Stomach (tissue), 9 donors: ENCODE measurements around the gene TBC1D5. TPM values are rescaled to one million over a fixed set of nuclear protein-coding genes. Genes with fewer than 3 reads are reported as not detected.

Experiments
- DNase-seq, 2 donors: peaks; one replicate each; pipeline versions ENCODE4 v3.0.0 to v3.0.0-alpha.2; 2013 to 2019
- H3K27ac ChIP-seq, 5 donors: fragments of 200-600 bp in 4 of 5; sonication (generic) in 4 of 5; one replicate each; pipeline ENCODE4 v1.5.1; 2013 to 2019; ENCODE audit warnings: mild to moderate bottlenecking in 1 of 5, moderate library complexity in 1 of 5
- H3K27me3 ChIP-seq, 3 donors: fragments of 200-600 bp; sonication (generic); one replicate each; pipeline ENCODE4 v1.5.1; 2017 to 2019; ENCODE audit warnings: mixed run types in 1 of 3
- H3K36me3 ChIP-seq, 4 donors: fragments of 200-600 bp; sonication (generic); 1 replicate in 3 of 4; 2 replicates in 1 of 4; pipeline ENCODE4 v1.5.1; 2016 to 2019
- H3K4me1 ChIP-seq, 4 donors: fragments of 200-600 bp; sonication (generic); one replicate each; pipeline ENCODE4 v1.5.1; 2016 to 2019
- H3K4me3 ChIP-seq, 4 donors: fragments of 200-600 bp; sonication (generic) in 3 of 4; one replicate each; pipeline ENCODE4 v1.5.1; 2016 to 2019; ENCODE audit warnings: mild to moderate bottlenecking in 1 of 4
- H3K9me3 ChIP-seq, 4 donors: fragments of 200-600 bp; sonication (generic); one replicate each; pipeline ENCODE4 v1.5.1; 2016 to 2019
- CTCF ChIP-seq, 7 experiments: fragments of 450-650 bp in 4 of 7; fragments of 200-600 bp in 3 of 7; sonication (generic) in 3 of 7; IDR thresholded peaks; one replicate each; pipeline ENCODE4 v1.5.1; 2016 to 2019; ENCODE audit warnings: antibody characterized with exemption in 7 of 7, control low read depth in 2 of 7, mild to moderate bottlenecking in 1 of 7
- EP300 ChIP-seq: sonication (generic); formaldehyde crosslinking; IDR thresholded peaks from one replicate; pipeline ENCODE4 v1.6.1; 2017; ENCODE audit warnings: antibody characterized with exemption
- POLR2A ChIP-seq, 4 donors: fragments of 450-650 bp; IDR thresholded peaks; one replicate each; pipeline ENCODE4 v1.6.1; 2016; ENCODE audit warnings: antibody characterized with exemption in 4 of 4, control low read depth in 2 of 4, mild to moderate bottlenecking in 1 of 4, moderate library complexity in 1 of 4
- POLR2AphosphoS5 ChIP-seq, 3 donors: sonication (generic); formaldehyde crosslinking; IDR thresholded peaks; one replicate each; pipeline ENCODE4 v1.6.1; 2016; ENCODE audit warnings: antibody characterized with exemption in 3 of 3
- WGBS, 5 donors: extraction: QIAGEN DNeasy Blood & Tissue Kit in 3 of 5; methylation state at CpG; one replicate each; pipeline versions ENCODE4 v1.1.5 to v1.1.7; 2013 to 2018; 5-methylcytosine and 5-hydroxymethylcytosine counted together
- intact Hi-C: fragments of 100-400 bp; cut with DNase I; formaldehyde crosslinking; loops from one replicate; pipeline ENCODE4 v1.15.1; 2023; ENCODE audit warnings: low total_unique reads
- polyA plus RNA-seq, 3 donors: library from polyadenylated mRNA; stranded (reverse); fragments of 200-250 nt; gene quantifications; one replicate each; pipeline ENCODE4 v1.2.3, GENCODE V29; 2013
- total RNA-seq, 5 donors: library from RNA; depleted of rRNA; stranded (reverse); fragments of >200 nt; gene quantifications; one replicate each; pipeline versions ENCODE4 v1.1.0 to v1.2.3, GENCODE V29; 2014 to 2016
- donor health status: healthy with polysubstance abuse.
- donor health status: Bipolar disorder and iron deficiency.
- donor health status: healthy.

TBC1D5 gene
- total and polyA plus RNA-seq, 8 donors: 4.7 to 75.1 (median 32.0) TPM

- 92 to 98% (median 94%) methylated on average over 3 of the region's 3 CpGs for WGBS, 5 donors
- no peak for DNase-seq
- TF ChIP-seq EP300 (no peak), CTCF (IDR thresholded peaks at IDR 0.05) (no peak), POLR2A (IDR thresholded peaks at IDR 0.05) (no peak), POLR2AphosphoS5 (IDR thresholded peaks at IDR 0.05) (no peak)
- H3K4me1 ChIP-seq: peaks cover 0 to 14% (median 3%) of the 10 kb centered on the region in 4 donors
- H3K27me3 ChIP-seq: no peaks in the 10 kb centered on the region
- no peak overlapping the region for H3K27ac ChIP-seq
- no peaks in the 10 kb centered on the region for H3K9me3 ChIP-seq
- H3K36me3 ChIP-seq: no peaks in the 10 kb centered on the region
- intact Hi-C loops: loop anchor here (10.0 kb wide), 1 partner anchor 583 kb away; no protein-coding TSS in a partner anchor
- no peak overlapping the region for H3K4me3 ChIP-seq
These were observed 480.6 kb downstream of the TBC1D5 start for GRCh38 chr3:17261627-17262369.

GRCh38 chr3:17260257-17260656 is 482.2 kb downstream of the TBC1D5 start:
- Histone ChIP-seq H3K27ac (no peak overlapping the region), H3K27me3 (no peaks in the 10 kb centered on the region), H3K36me3 (no peaks in the 10 kb centered on the region), H3K9me3 (no peaks in the 10 kb centered on the region), H3K4me3 (no peak overlapping the region), H3K4me1 (peaks cover 0 to 7% (median 0%) of the 10 kb centered on the region in 4 donors)
- TF ChIP-seq EP300 (no peak), POLR2A (IDR thresholded peaks at IDR 0.05) (no peak), CTCF (IDR thresholded peaks at IDR 0.05) (no peak)
- no peak for DNase-seq
- intact Hi-C loops: loop anchor here (10.0 kb wide), 1 partner anchor 585 kb away; no protein-coding TSS in a partner anchor

GRCh38 chr3:17259685-17260084 is 482.7 kb downstream of the TBC1D5 start:
- DNase-seq: no peak
- TF ChIP-seq POLR2AphosphoS5 (IDR thresholded peaks at IDR 0.05) (no peak), POLR2A (IDR thresholded peaks at IDR 0.05) (no peak), CTCF (IDR thresholded peaks at IDR 0.05) (no peak)
- intact Hi-C loops: loop anchor here (10.0 kb wide), 2 partner anchors 155 to 585 kb away; no protein-coding TSS in a partner anchor
- Histone ChIP-seq H3K4me3 (no peak overlapping the region), H3K27ac (no peak overlapping the region), H3K27me3 (no peaks in the 10 kb centered on the region), H3K9me3 (no peaks in the 10 kb centered on the region), H3K36me3 (no peaks in the 10 kb centered on the region), H3K4me1 (peaks cover 0 to 7% (median 0%) of the 10 kb centered on the region in 4 donors)
- 82 to 88% (median 83%) methylated on average over 5 of the region's 5 CpGs for WGBS, 5 donors

GRCh38 chr3:17258823-17259436 is 483.5 kb downstream of the TBC1D5 start:
- 23 to 35% (median 29%) methylated on average over 3 of the region's 3 CpGs for WGBS, 5 donors
- Histone ChIP-seq H3K36me3 (no peaks in the 10 kb centered on the region), H3K27ac (no peak overlapping the region), H3K9me3 (no peaks in the 10 kb centered on the region), H3K4me3 (no peak overlapping the region), H3K4me1 (peaks cover 0 to 7% (median 0%) of the 10 kb centered on the region in 4 donors), H3K27me3 (no peaks in the 10 kb centered on the region)
- TF ChIP-seq CTCF (IDR thresholded peaks at IDR 0.05) (peak in 5 of 7 experiments; percentile 35 to 69 (median 61)), POLR2A (IDR thresholded peaks at IDR 0.05) (no peak)
- peak in 1 of 2 donors; percentile 72 for DNase-seq
- intact Hi-C loops: loop anchor here (10.0 kb wide), 1 partner anchor 156 kb away; no protein-coding TSS in a partner anchor
